Immature natural killer cell (primary cell): ENCODE results near the gene CADM1. TPM values are rescaled to one million over a fixed set of nuclear protein-coding genes. Genes with fewer than 3 reads are reported as not detected.

ENCODE experiments used
- DNase-seq, 3 donors: peaks; one replicate each; pipeline ENCODE4 v3.0.0; 2022; ENCODE audit warnings: mixed read lengths in 1 of 3
- H3K27ac Mint-ChIP-seq, 6 donors: one replicate each; pipeline ENCODE4 v1.8.0; 2020; ENCODE audit warnings: mixed read lengths in 6 of 6, mild to moderate bottlenecking in 5 of 6, inconsistent platforms in 4 of 6, moderate library complexity in 3 of 6
- H3K27me3 Mint-ChIP-seq, 3 donors: one replicate each; pipeline ENCODE4 v1.8.0; 2020 to 2021; ENCODE audit warnings: low read depth in 3 of 3, mild to moderate bottlenecking in 3 of 3, mixed read lengths in 3 of 3, moderate library complexity in 3 of 3, inconsistent platforms in 1 of 3
- H3K36me3 Mint-ChIP-seq, 3 donors: one replicate each; pipeline ENCODE4 v1.8.0; 2020; ENCODE audit warnings: mixed read lengths in 3 of 3, inconsistent platforms in 2 of 3, mild to moderate bottlenecking in 2 of 3
- H3K4me1 Mint-ChIP-seq, 2 donors: one replicate each; pipeline ENCODE4 v1.8.0; 2020; ENCODE audit warnings: inconsistent platforms in 2 of 2, mild to moderate bottlenecking in 2 of 2, mixed read lengths in 2 of 2, moderate library complexity in 1 of 2
- H3K4me3 Mint-ChIP-seq, 5 donors: one replicate each; pipeline ENCODE4 v1.8.0; 2020; ENCODE audit warnings: mild to moderate bottlenecking in 5 of 5, mixed read lengths in 5 of 5, inconsistent platforms in 3 of 5, moderate library complexity in 3 of 5
- H3K9me3 Mint-ChIP-seq, 6 donors: one replicate each; pipeline ENCODE4 v1.8.0; 2020; ENCODE audit warnings: mild to moderate bottlenecking in 6 of 6, mixed read lengths in 6 of 6, inconsistent platforms in 4 of 6, moderate library complexity in 3 of 6
- polyA plus RNA-seq, 3 donors: library from polyadenylated mRNA; unstranded; fragments of 300-500 nt; fragmentation: Illumina TruSeq; gene quantifications; one replicate each; pipeline ENCODE4 v1.2.3, GENCODE V29; 2021

The CADM1 gene
- polyA plus RNA-seq, 3 donors from 2014 or later: 1.0 to 2.4 (median 1.1) TPM

DNA sequence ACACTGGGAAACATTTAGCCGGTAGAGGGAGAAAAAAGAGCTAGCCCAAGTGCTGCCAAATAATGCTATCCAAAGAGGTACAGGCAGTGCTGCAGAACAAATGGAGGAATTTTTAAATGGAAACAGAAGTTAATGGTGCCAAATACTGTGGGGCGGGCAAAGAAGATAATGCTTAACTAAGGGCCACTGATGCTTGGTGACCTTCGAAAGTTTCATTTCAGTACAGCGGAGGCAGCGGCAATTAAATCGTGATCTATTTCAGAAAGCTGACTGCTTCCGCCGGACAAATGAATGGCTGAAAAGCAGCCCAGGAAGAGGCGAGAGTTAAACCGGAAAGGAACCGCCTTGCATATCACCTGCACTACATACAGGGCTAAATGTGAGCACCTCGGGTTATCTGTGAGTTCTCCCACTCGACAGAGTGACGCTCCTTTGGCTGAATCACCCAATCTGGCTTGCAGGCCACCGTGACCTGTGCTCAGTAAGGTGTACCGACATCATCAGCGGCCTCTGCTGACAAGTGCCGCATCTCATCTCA, 42.1 kb downstream of the CADM1 start:
- no peak overlapping the region for H3K4me3 Mint-ChIP-seq
- H3K27ac Mint-ChIP-seq: no peak overlapping the region
- H3K9me3 Mint-ChIP-seq: no peaks in the 10 kb centered on the region
- peaks cover 0 to 5% (median 0%) of the 10 kb centered on the region in 3 donors for H3K27me3 Mint-ChIP-seq
- no peaks in the 10 kb centered on the region for H3K36me3 Mint-ChIP-seq
- H3K4me1 Mint-ChIP-seq: no peaks in the 10 kb centered on the region
- no peak for DNase-seq

DNA sequence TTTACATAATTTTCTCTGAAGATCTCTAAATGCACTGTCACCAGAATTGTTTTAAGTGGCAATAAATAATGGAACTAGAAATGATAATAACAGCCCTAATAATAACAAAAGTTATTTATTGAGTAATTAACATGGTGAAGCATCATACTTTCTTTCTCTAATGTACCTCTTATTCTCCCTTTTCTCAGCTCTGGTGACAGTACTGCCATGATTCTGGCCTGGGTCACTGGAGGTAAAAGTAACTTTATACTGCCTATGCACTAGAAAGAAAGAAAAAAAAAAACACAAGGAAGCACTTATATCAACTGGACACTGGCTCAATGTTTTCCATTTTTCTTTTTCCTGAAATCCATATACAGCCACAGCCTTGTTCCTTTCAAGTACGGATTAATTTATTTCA, 43.7 kb downstream of the CADM1 start:
- Mint-ChIP-seq H3K4me3 (no peak overlapping the region), H3K4me1 (no peaks in the 10 kb centered on the region), H3K36me3 (no peaks in the 10 kb centered on the region), H3K9me3 (no peaks in the 10 kb centered on the region), H3K27me3 (peaks cover 0 to 5% (median 0%) of the 10 kb centered on the region in 3 donors), H3K27ac (no peak overlapping the region)
- DNase-seq: no peak

GRCh38 chr11:115459563-115459962, 44.7 kb downstream of the CADM1 start:
- H3K36me3 Mint-ChIP-seq: no peaks in the 10 kb centered on the region
- no peak overlapping the region for H3K4me3 Mint-ChIP-seq
- no peak overlapping the region for H3K27ac Mint-ChIP-seq
- H3K4me1 Mint-ChIP-seq: no peaks in the 10 kb centered on the region
- H3K27me3 Mint-ChIP-seq: peaks cover 0 to 5% (median 0%) of the 10 kb centered on the region in 3 donors
- no peak for DNase-seq
- H3K9me3 Mint-ChIP-seq: no peaks in the 10 kb centered on the region

DNA sequence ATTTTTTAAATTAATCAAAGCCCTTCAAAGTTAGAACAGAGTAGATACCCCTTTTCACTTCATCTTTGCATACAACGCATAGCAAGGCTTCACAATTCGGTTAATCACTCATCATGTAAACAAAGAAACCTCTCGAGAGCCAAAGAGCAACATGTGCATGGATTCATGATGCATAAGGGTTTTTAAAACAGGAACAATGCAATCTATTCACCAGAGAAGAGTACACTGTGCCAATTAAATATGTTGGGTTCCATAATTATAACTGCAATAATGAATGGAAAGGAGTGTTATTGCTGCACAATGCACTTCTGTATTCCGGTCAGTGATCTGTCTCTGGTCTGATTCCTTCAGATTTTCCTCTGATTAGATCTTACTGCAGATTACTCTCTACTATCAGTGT, 45.3 kb downstream of the CADM1 start:
- no peak for DNase-seq
- Mint-ChIP-seq H3K9me3 (no peaks in the 10 kb centered on the region), H3K36me3 (no peaks in the 10 kb centered on the region), H3K4me1 (no peaks in the 10 kb centered on the region), H3K27ac (no peak overlapping the region), H3K4me3 (no peak overlapping the region), H3K27me3 (peaks cover 0 to 5% (median 0%) of the 10 kb centered on the region in 3 donors)

DNA sequence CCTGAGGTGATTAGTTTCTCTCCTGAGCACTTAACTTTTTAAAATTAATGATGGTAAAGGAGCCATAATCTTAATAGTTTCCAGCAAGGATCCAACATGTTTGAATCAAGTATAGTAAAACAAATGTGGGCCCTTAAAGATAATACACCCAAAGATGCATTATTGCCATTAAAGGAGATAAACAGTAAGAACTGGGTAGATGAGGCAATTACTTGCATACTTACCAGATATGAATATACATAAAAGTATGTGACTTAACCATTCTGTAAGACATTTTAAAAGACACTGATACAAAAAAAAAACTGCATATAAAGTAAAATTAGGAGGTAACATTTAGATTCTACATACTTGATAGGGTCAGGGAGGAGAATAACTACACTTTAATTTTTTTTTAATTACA, 48.2 kb downstream of the CADM1 start:
- Mint-ChIP-seq H3K9me3 (no peaks in the 10 kb centered on the region), H3K4me3 (no peak overlapping the region), H3K27ac (no peak overlapping the region), H3K36me3 (no peaks in the 10 kb centered on the region), H3K27me3 (peaks cover 0 to 5% (median 2%) of the 10 kb centered on the region in 3 donors), H3K4me1 (no peaks in the 10 kb centered on the region)
- DNase-seq: no peak

DNA sequence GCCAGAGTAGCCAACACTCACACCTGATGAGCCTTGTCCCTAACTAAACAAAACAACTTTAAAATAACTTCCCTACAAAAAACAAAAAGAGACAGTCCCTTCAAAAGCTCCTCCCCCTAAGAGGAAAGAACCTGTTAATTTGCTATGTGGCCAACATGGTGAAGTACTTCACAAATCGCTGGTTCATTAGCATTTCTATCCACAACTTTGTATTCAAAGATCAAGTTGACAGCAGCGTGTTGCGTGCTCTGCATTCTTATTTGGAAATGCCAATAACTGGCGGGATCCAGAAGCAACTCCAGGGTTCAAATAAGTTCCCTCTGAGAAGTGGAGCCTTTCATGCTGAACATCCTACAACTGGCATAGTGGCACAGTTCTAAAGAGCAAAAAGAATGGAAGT, 48.6 kb downstream of the CADM1 start:
- Mint-ChIP-seq H3K4me3 (no peak overlapping the region), H3K9me3 (no peaks in the 10 kb centered on the region), H3K27ac (no peak overlapping the region), H3K4me1 (no peaks in the 10 kb centered on the region), H3K36me3 (no peaks in the 10 kb centered on the region), H3K27me3 (peaks cover 0 to 4% (median 2%) of the 10 kb centered on the region in 3 donors)
- DNase-seq: no peak

- Mint-ChIP-seq H3K27me3 (peaks cover 0 to 2% (median 0%) of the 10 kb centered on the region in 3 donors), H3K4me3 (no peak overlapping the region), H3K36me3 (no peaks in the 10 kb centered on the region), H3K27ac (no peak overlapping the region), H3K4me1 (no peaks in the 10 kb centered on the region), H3K9me3 (peaks cover 0 to 6% (median 0%) of the 10 kb centered on the region in 6 donors)
- no peak for DNase-seq
These were observed 49.7 kb downstream of the CADM1 start for GRCh38 chr11:115454525-115454924.

GRCh38 chr11:115453693-115454490, 50.3 kb downstream of the CADM1 start:
- no peak overlapping the region for H3K27ac Mint-ChIP-seq
- H3K9me3 Mint-ChIP-seq: peaks cover 0 to 6% (median 0%) of the 10 kb centered on the region in 6 donors
- DNase-seq: no peak
- H3K27me3 Mint-ChIP-seq: peaks cover 0 to 2% (median 0%) of the 10 kb centered on the region in 3 donors
- no peaks in the 10 kb centered on the region for H3K4me1 Mint-ChIP-seq
- no peaks in the 10 kb centered on the region for H3K36me3 Mint-ChIP-seq
- no peak overlapping the region for H3K4me3 Mint-ChIP-seq

- Mint-ChIP-seq H3K4me3 (no peak overlapping the region), H3K27me3 (peaks cover 0 to 2% (median 0%) of the 10 kb centered on the region in 3 donors), H3K9me3 (peaks cover 3 to 15% (median 8%) of the 10 kb centered on the region in 6 donors), H3K4me1 (no peaks in the 10 kb centered on the region), H3K36me3 (no peaks in the 10 kb centered on the region), H3K27ac (no peak overlapping the region)
- DNase-seq: no peak
These were observed 52.0 kb downstream of the CADM1 start for GRCh38 chr11:115452241-115452640.

DNA sequence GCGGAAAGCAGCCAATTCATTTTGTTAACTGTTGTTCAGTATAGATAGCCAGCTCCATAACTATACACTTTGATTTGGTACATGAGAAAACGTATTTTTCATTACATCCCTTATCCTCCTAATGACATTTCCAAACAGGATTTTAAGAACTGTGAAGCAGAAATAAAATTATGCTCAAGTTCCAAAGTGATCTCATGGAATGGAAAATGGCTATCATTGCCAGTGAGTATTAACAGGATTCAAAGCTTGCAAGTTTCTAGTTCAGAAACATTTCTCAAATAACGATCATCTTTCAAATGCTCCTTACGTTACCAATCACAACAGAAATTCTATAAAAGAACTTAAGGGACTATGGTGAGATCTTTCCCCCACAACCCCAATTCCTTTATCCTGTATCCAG, 53.7 kb downstream of the CADM1 start:
- no peak overlapping the region for H3K4me3 Mint-ChIP-seq
- peaks cover 0 to 2% (median 0%) of the 10 kb centered on the region in 3 donors for H3K27me3 Mint-ChIP-seq
- H3K36me3 Mint-ChIP-seq: no peaks in the 10 kb centered on the region
- H3K4me1 Mint-ChIP-seq: no peaks in the 10 kb centered on the region
- H3K9me3 Mint-ChIP-seq: peaks cover 3 to 27% (median 14%) of the 10 kb centered on the region in 6 donors
- DNase-seq: no peak
- H3K27ac Mint-ChIP-seq: no peak overlapping the region

- peaks cover 0 to 7% (median 0%) of the 10 kb centered on the region in 3 donors for H3K36me3 Mint-ChIP-seq
- no peaks in the 10 kb centered on the region for H3K4me1 Mint-ChIP-seq
- H3K9me3 Mint-ChIP-seq: peaks cover 3 to 27% (median 14%) of the 10 kb centered on the region in 6 donors
- H3K4me3 Mint-ChIP-seq: no peak overlapping the region
- no peak overlapping the region for H3K27ac Mint-ChIP-seq
- no peaks in the 10 kb centered on the region for H3K27me3 Mint-ChIP-seq
- DNase-seq: no peak
These were observed 56.8 kb downstream of the CADM1 start for GRCh38 chr11:115447273-115447864.

- Mint-ChIP-seq H3K27me3 (no peaks in the 10 kb centered on the region), H3K36me3 (peaks cover 0 to 7% (median 0%) of the 10 kb centered on the region in 3 donors), H3K4me3 (no peak overlapping the region), H3K9me3 (peaks cover 3 to 27% (median 14%) of the 10 kb centered on the region in 6 donors), H3K27ac (no peak overlapping the region), H3K4me1 (no peaks in the 10 kb centered on the region)
- DNase-seq: no peak
These were observed 58.0 kb downstream of the CADM1 start for GRCh38 chr11:115446214-115446613.

GRCh38 chr11:115444542-115444941, 59.7 kb downstream of the CADM1 start:
- no peak for DNase-seq
- H3K27me3 Mint-ChIP-seq: no peaks in the 10 kb centered on the region
- peaks cover 3 to 22% (median 13%) of the 10 kb centered on the region in 6 donors for H3K9me3 Mint-ChIP-seq
- no peaks in the 10 kb centered on the region for H3K4me1 Mint-ChIP-seq
- H3K36me3 Mint-ChIP-seq: peaks cover 0 to 7% (median 0%) of the 10 kb centered on the region in 3 donors
- no peak overlapping the region for H3K27ac Mint-ChIP-seq
- no peak overlapping the region for H3K4me3 Mint-ChIP-seq

DNA sequence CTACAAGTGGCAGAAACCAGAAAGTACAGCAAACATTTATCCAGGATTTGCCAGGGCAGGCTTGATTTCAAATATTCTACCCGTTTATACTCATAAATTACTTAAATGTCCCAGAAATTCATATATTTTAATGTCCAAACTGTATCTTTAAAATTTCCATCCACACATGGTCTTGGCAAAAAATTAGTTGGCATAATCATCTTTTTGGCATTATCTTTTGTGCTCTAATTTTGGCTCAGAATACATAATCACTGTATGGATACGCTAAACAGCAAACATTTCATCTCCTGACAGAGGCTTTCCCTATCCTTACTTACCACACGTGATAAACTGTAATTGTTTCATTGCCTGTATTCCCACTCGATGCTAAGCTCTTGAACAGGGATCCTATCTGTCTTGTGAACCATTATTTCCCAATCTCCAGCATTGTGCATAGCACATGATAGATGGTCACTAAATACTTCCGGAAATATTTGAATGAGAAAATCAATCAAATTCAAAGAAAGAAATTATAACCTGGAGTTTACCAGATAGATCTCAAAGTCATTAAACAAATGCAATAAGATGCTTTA, 64.2 kb downstream of the CADM1 start:
- H3K27ac Mint-ChIP-seq: no peak overlapping the region
- H3K4me3 Mint-ChIP-seq: no peak overlapping the region
- H3K4me1 Mint-ChIP-seq: no peaks in the 10 kb centered on the region
- peaks cover 0 to 4% (median 0%) of the 10 kb centered on the region in 3 donors for H3K36me3 Mint-ChIP-seq
- DNase-seq: no peak
- peaks cover 0 to 2% (median 0%) of the 10 kb centered on the region in 3 donors for H3K27me3 Mint-ChIP-seq
- no peaks in the 10 kb centered on the region for H3K9me3 Mint-ChIP-seq
